Stimulated activated naive B cell treated with anti-CD40 and anti-IgM and Interleukin-4, amounts not matched to agents 10 μg/mL and 1 μg/mL and 100 μg/mL, for 72 hours (primary cell): ENCODE results near the gene GALNT18.

ENCODE experiments used
- ATAC-seq, 2 donors: fragments of 150-1000 bp; cut with Tn5 transposase; replicated peaks; 2 replicates each; pipeline ENCODE4 v1.10.0; 2021; ENCODE audit warnings: moderate library complexity in 1 of 2
- DNase-seq: peaks from one replicate; pipeline ENCODE4 v3.0.0; 2021
- H3K27ac Mint-ChIP-seq: one replicate; pipeline ENCODE4 v1.8.0; 2022; ENCODE audit warnings: mild to moderate bottlenecking, mixed read lengths
- H3K27me3 Mint-ChIP-seq, 2 donors: one replicate each; pipeline ENCODE4 v1.8.0; 2022; ENCODE audit warnings: mixed read lengths in 2 of 2
- H3K36me3 Mint-ChIP-seq, 2 donors: one replicate each; pipeline ENCODE4 v1.8.0; 2022; ENCODE audit warnings: mixed read lengths in 2 of 2, mild to moderate bottlenecking in 1 of 2
- H3K4me1 Mint-ChIP-seq, 2 donors: one replicate each; pipeline ENCODE4 v1.8.0; 2022; ENCODE audit warnings: mixed read lengths in 2 of 2, mild to moderate bottlenecking in 1 of 2
- H3K4me3 Mint-ChIP-seq, 2 donors: one replicate each; pipeline ENCODE4 v1.8.0; 2022; ENCODE audit warnings: mild to moderate bottlenecking in 2 of 2, mixed read lengths in 2 of 2, moderate library complexity in 1 of 2
- H3K9me3 Mint-ChIP-seq, 2 donors: one replicate each; pipeline ENCODE4 v1.8.0; 2022; ENCODE audit warnings: mixed read lengths in 2 of 2, mild to moderate bottlenecking in 1 of 2

GALNT18 gene

DNA sequence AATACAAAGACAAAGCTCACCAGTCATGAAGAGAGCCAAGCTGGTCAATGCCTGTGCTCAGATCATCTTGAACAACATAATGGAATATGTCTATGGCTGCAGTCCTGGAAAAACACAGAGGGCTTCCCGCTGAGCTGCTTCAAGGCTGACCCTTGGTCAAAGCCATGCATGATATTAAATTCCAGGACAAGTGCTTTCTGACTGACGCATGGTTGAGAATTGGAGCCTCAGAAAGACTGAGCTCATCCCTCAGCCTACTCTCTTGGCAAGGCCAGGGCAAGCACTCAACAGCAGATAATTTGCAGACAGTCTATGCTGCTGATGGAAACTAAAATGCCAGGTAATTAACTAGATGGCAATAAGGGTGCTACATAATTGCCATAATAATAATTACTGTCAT, 89.2 kb downstream of the GALNT18 start:
- Mint-ChIP-seq H3K9me3 (peaks cover 0 to 2% of the 10 kb centered on the region in 2 donors), H3K27ac (no peak overlapping the region), H3K4me3 (no peak overlapping the region), H3K27me3 (peaks cover 4% of the 10 kb centered on the region in 2 donors), H3K4me1 (no peaks in the 10 kb centered on the region), H3K36me3 (no peaks in the 10 kb centered on the region)
- ATAC-seq (no peak), DNase-seq (no peak)

DNA sequence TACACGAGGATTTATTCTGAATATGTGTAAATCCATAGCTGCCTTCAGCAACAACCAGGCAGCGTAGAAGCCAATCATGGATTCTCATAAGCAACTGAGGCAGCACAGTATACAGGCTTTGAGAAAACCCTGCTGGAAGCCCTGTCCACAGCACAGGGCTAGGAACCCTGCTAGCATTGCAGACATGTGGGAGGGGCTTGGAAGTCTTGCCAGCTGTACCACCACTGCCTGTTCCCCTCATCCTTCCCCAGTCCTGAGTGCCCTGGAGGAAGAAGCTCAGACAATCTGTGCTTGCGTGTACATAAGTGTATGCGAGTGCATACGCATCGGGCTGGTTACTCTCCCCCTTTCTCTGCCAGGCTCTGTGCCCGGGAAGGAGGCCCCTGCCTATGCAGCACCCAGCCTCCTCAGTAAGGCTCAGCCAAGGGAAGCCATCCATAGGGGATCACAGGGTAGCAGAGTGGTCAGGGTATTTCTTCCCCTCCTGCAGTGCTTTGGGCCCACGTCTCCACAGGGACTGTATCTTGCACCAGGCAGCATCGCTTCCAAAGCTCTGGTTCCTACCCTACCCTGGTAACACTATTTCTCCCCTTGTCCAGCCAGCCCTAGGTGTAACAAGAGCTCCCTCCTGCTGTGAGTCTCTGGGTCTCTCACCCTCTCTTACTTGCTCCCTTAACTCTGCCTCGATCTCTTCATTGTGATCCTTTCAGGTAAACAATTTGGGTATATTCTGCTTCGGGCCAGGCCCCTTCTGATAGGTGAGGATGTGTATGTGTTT, 90.5 kb downstream of the GALNT18 start:
- no peaks in the 10 kb centered on the region for H3K36me3 Mint-ChIP-seq
- ATAC-seq: no peak

DNA sequence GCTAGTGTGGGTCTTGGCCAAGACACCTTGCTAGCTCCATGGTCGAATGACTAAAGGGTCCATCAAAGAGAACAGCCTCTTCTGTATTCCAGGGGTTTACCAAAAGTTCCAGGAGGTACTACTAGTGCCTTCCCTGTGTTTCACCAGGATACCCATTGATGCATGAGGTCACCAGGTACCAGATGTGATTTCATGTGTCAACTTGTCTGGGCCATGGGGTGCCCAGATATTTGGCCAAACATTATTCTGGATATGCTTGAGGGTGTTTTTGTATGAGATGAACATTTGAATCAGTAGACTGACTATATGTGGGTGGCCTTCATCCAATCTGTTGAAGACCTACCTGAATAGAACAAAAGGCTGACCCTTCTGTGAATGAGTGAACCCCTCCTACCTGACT, 92.8 kb downstream of the GALNT18 start:
- ATAC-seq (no peak), DNase-seq (no peak)
- peaks cover 0 to 2% of the 10 kb centered on the region in 2 donors for H3K9me3 Mint-ChIP-seq
- no peaks in the 10 kb centered on the region for H3K36me3 Mint-ChIP-seq
- no peak overlapping the region for H3K4me3 Mint-ChIP-seq
- H3K4me1 Mint-ChIP-seq: no peaks in the 10 kb centered on the region
- no peak overlapping the region for H3K27ac Mint-ChIP-seq
- peaks cover 0 to 3% of the 10 kb centered on the region in 2 donors for H3K27me3 Mint-ChIP-seq

More for the DNA sequence above, 90.5 kb downstream of the GALNT18 start:
- no peak overlapping the region for H3K4me3 Mint-ChIP-seq
- no peak for DNase-seq
- peaks cover 4% of the 10 kb centered on the region in 2 donors for H3K27me3 Mint-ChIP-seq
- H3K27ac Mint-ChIP-seq: no peak overlapping the region
- no peaks in the 10 kb centered on the region for H3K4me1 Mint-ChIP-seq
- peaks cover 0 to 2% of the 10 kb centered on the region in 2 donors for H3K9me3 Mint-ChIP-seq

DNA sequence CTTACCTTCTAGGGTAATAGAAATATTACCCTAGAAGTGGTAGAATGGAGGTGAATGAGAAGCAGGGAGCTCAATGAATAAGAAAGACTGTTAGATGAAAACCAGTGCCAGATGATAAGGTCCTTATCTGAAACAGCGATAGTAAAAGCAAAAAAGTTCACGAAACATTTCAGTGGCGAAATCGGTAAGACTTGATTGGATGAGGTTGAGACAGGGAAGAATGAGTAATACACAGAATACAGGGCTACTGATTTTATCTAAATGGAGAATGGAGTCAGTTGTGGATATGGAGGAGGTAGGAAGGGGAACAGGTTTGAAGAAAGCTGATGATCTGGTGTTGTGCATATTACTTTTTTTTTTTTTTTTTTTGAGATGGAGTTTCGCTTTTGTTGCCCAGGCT, 96.5 kb downstream of the GALNT18 start:
- H3K27me3 Mint-ChIP-seq: peaks cover 0 to 3% of the 10 kb centered on the region in 2 donors
- DNase-seq (no peak), ATAC-seq (no peak)
- no peaks in the 10 kb centered on the region for H3K36me3 Mint-ChIP-seq
- H3K27ac Mint-ChIP-seq: no peak overlapping the region
- no peak overlapping the region for H3K4me3 Mint-ChIP-seq
- H3K9me3 Mint-ChIP-seq: peaks cover 0 to 2% of the 10 kb centered on the region in 2 donors
- no peaks in the 10 kb centered on the region for H3K4me1 Mint-ChIP-seq

DNA sequence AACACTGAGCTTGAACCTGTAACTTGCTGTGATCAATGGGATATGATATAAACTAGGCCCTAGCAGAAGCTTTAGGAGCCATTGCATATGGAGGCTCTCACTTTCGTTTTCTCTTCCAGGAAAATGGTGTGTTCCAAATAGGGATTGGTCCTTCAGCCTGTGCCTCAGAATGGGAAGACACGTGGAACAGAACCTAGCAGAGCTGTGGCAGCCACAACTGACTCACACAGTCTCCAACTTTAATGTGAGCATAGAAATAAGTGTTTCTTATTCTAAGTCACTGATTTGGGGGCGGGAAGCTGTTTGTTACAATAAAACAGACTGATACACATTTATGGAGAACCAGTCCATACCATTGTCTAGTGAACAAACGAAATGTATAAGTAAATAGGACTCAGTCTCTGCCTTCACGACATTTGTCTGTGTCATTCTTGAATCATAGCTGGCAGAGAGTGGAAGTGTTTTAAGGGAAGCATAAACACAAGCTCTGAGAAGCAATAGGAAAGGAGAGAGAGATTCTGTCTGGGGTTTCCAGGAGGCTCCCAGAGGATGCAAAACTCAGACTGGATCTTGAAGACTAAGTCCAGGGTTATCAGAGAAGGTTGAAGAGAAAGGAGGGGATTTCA, 97.3 kb downstream of the GALNT18 start:
- Mint-ChIP-seq H3K9me3 (peaks cover 0 to 2% of the 10 kb centered on the region in 2 donors), H3K27ac (no peak overlapping the region), H3K36me3 (no peaks in the 10 kb centered on the region), H3K4me3 (no peak overlapping the region), H3K27me3 (peaks cover 3 to 6% of the 10 kb centered on the region in 2 donors), H3K4me1 (no peaks in the 10 kb centered on the region)
- DNase-seq: no peak
- no peak for ATAC-seq

DNA sequence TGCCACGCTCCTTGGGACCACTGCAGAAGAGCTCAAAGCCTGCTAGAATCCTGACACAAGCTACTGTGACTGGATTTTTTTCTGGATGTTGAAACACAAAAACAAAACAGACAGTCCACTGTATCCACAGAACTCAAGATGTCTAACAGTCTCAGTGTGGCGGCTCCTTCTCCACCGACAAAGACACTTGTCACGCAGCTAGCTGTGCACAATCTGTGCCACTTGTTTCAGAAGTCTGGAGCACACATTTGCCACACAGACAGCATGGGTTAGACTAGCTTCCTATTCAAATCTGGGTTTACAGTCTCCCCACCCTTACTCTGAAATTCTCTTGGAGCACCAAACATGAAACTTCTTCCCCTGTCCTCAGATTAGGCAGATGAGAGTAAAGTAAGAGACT, 99.2 kb downstream of the GALNT18 start:
- H3K27me3 Mint-ChIP-seq: peaks cover 4 to 6% of the 10 kb centered on the region in 2 donors
- no peaks in the 10 kb centered on the region for H3K36me3 Mint-ChIP-seq
- DNase-seq (no peak), ATAC-seq (no peak)
- H3K27ac Mint-ChIP-seq: no peak overlapping the region
- no peaks in the 10 kb centered on the region for H3K4me1 Mint-ChIP-seq
- H3K9me3 Mint-ChIP-seq: no peaks in the 10 kb centered on the region
- no peak overlapping the region for H3K4me3 Mint-ChIP-seq

DNA sequence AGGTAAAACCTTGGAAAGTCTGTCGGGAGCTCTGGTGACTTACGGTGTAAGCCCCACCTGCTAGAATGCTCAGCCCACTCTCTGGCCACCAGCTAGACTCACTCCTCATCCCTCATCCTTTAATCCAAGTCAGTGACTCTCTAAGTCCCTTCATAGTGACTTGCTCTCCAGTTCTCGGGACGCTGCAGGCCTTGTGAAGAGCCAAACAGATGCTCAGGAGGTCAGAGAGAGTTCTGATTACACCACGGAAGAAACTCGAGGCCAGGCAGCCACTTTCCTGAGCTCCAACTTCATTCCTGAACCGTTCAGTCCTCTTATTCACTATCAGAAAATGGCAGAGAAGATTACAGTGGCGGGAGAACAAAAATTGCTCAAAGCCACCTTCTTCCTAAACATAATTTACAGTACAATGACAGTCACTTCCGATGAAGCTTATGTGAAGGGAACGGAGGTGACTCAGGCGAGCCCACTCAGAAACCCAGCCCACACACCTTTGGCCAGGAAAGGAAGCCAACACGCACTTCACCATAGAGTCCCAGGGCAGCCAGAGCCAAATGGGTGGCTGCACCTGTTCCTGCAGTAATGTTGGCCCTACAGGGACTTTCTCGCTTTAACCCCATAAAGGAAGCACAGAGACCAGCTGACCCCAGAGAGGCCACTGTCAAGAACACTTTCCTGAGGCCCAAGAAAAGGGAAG, 100.4 kb downstream of the GALNT18 start:
- DNase-seq: no peak
- H3K9me3 Mint-ChIP-seq: no peaks in the 10 kb centered on the region
- ATAC-seq: peak in 1 of 2 donors; percentile 27
- H3K27ac Mint-ChIP-seq: no peak overlapping the region
- H3K36me3 Mint-ChIP-seq: no peaks in the 10 kb centered on the region
- H3K27me3 Mint-ChIP-seq: peaks cover 4 to 6% of the 10 kb centered on the region in 2 donors
- no peaks in the 10 kb centered on the region for H3K4me1 Mint-ChIP-seq
- H3K4me3 Mint-ChIP-seq: no peak overlapping the region

DNA sequence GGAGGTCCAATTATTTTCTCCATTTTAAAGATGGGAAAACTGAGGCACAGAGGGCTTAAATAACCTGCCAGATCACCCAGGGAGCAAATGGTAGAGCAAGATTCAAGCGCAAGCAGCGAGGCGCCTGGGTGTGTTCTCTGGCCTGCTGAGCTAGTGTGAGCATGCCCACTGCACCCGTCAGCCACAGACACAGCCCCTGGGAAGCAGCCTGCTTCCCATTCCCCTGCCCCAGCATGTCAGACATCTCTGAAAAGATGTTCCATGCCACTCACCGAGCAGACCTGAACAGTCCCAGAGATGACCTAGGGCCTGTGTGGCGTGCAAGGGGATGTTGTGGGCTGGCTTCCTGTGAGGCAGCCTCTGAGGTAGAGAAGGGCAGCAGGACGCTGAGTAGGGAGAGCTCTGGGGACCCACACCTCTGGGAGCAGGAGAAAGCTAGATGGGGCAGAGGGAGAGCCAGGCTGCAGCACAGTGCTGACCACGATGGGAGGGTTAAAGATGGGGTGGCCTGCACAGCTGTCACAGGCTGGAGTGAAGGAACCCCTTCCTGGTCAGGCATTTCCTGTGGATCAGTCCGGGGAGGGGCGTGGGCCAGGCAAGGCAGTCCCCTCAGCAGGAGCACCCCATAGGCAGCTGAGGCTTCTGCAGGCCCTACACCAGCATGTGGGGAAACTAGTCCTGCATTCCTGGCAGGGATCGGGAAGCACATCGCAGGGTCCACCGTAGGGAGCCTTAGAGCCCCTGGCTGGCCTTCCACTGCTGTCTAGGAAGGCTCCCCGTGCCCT, 101.4 kb downstream of the GALNT18 start:
- DNase-seq: no peak
- Mint-ChIP-seq H3K36me3 (no peaks in the 10 kb centered on the region), H3K27me3 (peaks cover 4 to 13% of the 10 kb centered on the region in 2 donors), H3K27ac (no peak overlapping the region), H3K9me3 (no peaks in the 10 kb centered on the region), H3K4me3 (no peak overlapping the region), H3K4me1 (no peaks in the 10 kb centered on the region)
- no peak for ATAC-seq

DNA sequence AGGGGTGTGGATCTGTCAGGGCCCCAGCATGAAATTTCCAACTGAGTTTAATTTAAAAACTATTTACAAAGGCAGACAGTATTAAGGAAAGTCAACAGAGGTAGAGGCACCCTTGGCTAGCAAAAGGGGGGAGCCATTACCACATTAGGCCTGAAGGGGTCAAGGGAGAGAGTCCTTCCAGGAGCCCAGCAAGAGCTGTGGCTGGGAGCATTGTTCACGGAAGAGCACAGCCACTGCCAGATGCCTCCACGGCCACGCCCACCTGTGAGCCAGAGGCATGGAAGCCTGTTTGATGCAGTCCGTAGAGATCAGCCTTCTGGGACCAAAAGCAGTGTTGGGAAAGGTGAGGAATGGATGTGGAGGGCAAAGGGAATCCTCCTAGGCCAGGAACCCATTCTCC, 102.6 kb downstream of the GALNT18 start:
- Mint-ChIP-seq H3K36me3 (no peaks in the 10 kb centered on the region), H3K27ac (no peak overlapping the region), H3K27me3 (peaks cover 4 to 12% of the 10 kb centered on the region in 2 donors), H3K4me1 (no peaks in the 10 kb centered on the region), H3K9me3 (no peaks in the 10 kb centered on the region), H3K4me3 (no peak overlapping the region)
- ATAC-seq (no peak), DNase-seq (no peak)

DNA sequence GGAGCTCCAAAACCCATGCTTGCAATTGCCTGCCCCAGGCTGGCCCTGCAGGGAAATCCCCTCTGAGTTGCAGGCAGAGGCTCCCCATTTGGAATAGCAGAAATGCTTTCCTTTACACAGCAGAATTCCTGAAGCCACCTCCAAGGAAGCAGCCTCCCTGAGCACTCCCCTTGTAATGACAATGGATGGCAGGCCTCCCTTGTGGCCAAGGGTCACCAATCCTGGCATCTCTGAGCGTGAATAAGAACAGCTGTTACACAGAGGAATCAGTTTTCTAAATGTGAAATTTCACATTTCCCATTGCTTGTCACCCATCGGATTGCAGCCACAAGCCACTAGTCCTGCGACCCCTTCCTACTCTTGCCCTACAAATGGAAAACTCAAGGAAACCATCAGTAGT, 107.6 kb downstream of the GALNT18 start:
- DNase-seq: no peak
- Mint-ChIP-seq H3K36me3 (no peaks in the 10 kb centered on the region), H3K4me3 (no peak overlapping the region), H3K27me3 (peaks cover 0 to 8% of the 10 kb centered on the region in 2 donors), H3K4me1 (no peaks in the 10 kb centered on the region), H3K27ac (no peak overlapping the region), H3K9me3 (no peaks in the 10 kb centered on the region)
- no peak for ATAC-seq

DNA sequence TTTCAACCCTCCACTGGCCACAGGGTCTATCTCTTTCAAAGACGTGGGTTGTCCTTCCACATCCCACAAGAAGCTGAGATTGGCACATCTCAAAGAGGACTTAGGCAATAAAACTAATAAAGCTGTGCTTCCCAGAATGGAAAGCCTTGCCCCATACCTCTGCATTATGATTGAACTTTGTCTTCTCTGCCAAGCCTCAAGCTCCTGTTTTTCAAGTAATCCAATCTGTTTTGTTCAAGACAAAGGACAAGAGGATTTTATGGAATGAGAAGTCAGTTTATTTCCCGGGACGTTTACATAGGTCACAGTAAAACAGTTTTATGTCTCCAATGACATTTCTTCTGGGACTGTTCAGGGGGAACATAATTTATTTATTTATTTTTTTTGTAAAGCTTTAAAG, 108.4 kb downstream of the GALNT18 start:
- Mint-ChIP-seq H3K4me3 (no peak overlapping the region), H3K27me3 (peaks cover 8% of the 10 kb centered on the region in 2 donors), H3K4me1 (no peaks in the 10 kb centered on the region), H3K9me3 (no peaks in the 10 kb centered on the region), H3K36me3 (no peaks in the 10 kb centered on the region), H3K27ac (no peak overlapping the region)
- no peak for ATAC-seq
- DNase-seq: no peak

DNA sequence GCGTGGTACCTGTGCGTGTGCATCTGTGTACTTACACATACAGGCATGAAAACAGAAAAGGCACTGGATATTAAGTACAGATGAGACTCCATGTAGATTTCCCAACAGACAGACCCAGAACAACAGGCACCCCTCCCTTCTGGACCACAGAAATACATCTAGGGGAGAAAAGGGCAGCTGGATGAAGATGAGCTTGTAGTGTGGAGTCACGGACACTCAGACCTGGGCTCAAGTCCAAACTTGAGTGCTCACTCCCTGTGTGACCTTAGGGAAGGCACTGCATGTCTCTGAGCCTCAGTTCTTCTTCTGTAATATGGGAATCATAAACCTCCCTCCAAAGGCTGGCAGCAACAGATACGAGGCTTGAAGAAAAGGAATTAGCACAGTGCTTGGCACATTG, 108.9 kb downstream of the GALNT18 start:
- no peak overlapping the region for H3K4me3 Mint-ChIP-seq
- no peaks in the 10 kb centered on the region for H3K36me3 Mint-ChIP-seq
- peaks cover 8 to 13% of the 10 kb centered on the region in 2 donors for H3K27me3 Mint-ChIP-seq
- no peaks in the 10 kb centered on the region for H3K4me1 Mint-ChIP-seq
- no peak for DNase-seq
- ATAC-seq: no peak
- no peak overlapping the region for H3K27ac Mint-ChIP-seq
- no peaks in the 10 kb centered on the region for H3K9me3 Mint-ChIP-seq

DNA sequence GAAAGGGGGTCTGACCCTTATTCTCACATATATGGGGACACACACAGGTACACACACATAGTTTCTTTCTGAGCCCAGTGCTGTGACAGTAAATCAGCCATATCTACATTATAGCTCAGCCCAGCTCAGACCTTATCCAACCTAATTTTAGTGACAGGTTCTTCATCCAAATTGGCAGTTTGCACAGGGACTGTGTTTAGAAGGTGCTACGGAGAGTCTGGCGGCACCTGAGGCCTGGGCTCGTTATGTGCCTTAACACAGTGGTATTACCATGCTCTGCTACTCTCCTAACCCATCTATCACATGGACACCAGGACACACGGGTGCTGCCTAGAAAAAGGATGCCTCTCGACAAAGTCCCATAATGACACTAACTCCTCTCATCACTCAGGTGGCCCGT, 109.3 kb downstream of the GALNT18 start:
- Mint-ChIP-seq H3K9me3 (no peaks in the 10 kb centered on the region), H3K4me1 (no peaks in the 10 kb centered on the region), H3K36me3 (no peaks in the 10 kb centered on the region), H3K27ac (no peak overlapping the region), H3K27me3 (peaks cover 8 to 17% of the 10 kb centered on the region in 2 donors), H3K4me3 (no peak overlapping the region)
- no peak for DNase-seq
- ATAC-seq: no peak

DNA sequence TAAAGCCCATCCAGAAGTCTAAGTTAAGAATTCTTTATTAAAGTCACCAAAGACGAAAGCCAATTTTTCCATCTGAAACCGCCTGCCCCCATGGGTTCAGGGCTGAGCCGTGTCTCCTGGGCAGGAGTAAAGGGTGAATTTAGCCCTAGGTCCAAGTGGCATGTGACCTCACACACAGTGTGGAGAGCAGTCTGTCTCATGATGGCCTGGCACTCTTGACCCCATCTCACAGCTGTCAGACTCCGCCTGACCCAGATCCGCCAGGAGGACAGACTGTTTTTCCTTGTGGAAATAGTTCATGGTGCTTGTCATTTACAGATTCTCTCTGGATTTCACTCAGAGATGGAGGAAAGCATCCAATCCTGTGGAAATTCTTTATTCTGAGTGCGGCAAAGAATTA, 109.7 kb downstream of the GALNT18 start:
- H3K4me3 Mint-ChIP-seq: no peak overlapping the region
- H3K4me1 Mint-ChIP-seq: no peaks in the 10 kb centered on the region
- ATAC-seq (no peak), DNase-seq (no peak)
- H3K27me3 Mint-ChIP-seq: peaks cover 8 to 21% of the 10 kb centered on the region in 2 donors
- H3K36me3 Mint-ChIP-seq: no peaks in the 10 kb centered on the region
- no peak overlapping the region for H3K27ac Mint-ChIP-seq
- no peaks in the 10 kb centered on the region for H3K9me3 Mint-ChIP-seq
